Measurements from ENCODE around the gene PNMA3.
"Not testable (repeated sequence)": the region's sequence is repeated elsewhere in the genome, so short reads cannot be mapped to it uniquely, and the experiment has no call there.

GRCh38 chrX:153066402-153066801, 10.1 kb downstream of the PNMA3 start:
- TF ChIP-seq POLR2A, CTCF, POLR2AphosphoS5, EP300 (IDR thresholded peaks at IDR 0.05): not testable (repeated sequence)
